Epithelial cell of prostate (primary cell): ENCODE data around the gene CPA5.
"Not testable (repeated sequence)": the region's sequence is repeated elsewhere in the genome, so short reads cannot be mapped to it uniquely, and the experiment has no call there.

Experiments
- DNase-seq: peaks from one replicate; pipeline ENCODE4 v3.0.0-alpha.2; 2011; ENCODE audit warnings: low read depth, low spot score
- H3K27ac ChIP-seq: fragments of 450-650 bp; 2 replicates; pipeline ENCODE4 v1.5.1; 2017; ENCODE audit warnings: mild to moderate bottlenecking

CPA5 gene, protein sequence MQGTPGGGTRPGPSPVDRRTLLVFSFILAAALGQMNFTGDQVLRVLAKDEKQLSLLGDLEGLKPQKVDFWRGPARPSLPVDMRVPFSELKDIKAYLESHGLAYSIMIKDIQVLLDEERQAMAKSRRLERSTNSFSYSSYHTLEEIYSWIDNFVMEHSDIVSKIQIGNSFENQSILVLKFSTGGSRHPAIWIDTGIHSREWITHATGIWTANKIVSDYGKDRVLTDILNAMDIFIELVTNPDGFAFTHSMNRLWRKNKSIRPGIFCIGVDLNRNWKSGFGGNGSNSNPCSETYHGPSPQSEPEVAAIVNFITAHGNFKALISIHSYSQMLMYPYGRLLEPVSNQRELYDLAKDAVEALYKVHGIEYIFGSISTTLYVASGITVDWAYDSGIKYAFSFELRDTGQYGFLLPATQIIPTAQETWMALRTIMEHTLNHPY

DNA sequence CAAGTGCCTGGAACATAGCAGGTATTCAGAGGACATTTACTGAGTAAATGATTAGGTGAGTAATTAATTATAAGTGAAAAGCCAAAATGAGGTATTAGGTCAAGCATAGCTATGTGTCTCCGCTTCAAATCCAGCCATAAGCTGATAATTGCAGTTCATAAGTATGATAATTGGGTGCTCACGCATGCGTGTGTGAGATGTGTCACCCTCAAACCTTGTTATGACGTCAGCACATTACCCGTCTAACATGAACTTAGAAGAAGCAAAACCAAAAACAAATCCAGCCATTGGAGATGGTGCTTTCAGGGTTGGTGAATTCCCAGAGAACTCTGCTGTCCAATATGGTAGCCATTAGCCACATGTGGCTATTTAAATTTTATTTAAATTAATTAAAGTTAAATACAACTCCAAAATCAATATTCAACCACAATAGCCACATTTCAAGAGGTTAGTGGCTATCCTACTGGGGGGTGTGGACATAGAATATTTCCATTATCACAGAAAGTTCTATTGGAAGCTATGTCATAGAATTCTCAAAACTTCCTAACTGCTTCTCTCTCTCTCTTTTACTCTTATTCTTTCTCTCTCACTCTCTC lies at the start of gene CPA5:
TSS of gene CPA5 (plus strand) at position 546 of the 596 bp plus-strand sequence. CDS start 1,670 bp downstream, outside the sequence.
- no peak within 1 kb of the TSS for H3K27ac ChIP-seq

DNA sequence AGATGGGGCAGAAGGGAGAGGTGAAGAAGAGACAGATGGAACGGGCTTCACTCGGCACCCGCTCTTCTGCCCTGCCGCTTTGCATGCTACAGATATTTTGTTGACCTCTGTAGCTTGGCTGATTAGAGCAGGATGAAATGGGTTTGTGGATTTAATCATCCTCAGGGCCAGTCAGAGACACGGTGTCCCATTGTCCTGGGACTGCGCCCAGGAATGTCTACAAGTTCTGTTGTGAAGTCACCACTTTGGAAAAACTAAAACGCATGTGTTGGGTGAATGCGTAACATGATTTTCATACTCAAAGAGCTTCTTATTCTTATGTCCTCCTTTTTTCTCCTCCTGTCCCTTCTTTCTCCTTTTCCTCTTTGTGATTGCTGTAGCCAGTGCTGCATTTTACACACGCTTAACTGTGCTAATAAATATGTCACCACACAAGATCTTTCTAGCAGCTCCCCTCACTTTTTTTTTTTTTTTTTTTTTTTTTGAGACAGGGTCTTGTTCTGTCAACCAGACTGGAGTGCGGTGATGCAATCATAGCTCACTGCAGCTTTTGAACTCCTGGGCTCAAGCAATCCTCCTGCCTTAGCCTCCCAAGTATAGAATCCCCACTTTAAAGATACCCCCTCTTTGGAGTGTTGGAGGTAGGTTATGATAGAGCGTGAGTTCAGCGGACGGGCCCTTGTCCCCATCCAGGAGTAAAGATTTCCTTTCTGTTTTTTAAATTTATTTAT lies 48.2 kb upstream of the CPA5 start:
- no peak overlapping the region for H3K27ac ChIP-seq

More for the DNA sequence above, at the start of gene CPA5:
- no peak for DNase-seq

DNA sequence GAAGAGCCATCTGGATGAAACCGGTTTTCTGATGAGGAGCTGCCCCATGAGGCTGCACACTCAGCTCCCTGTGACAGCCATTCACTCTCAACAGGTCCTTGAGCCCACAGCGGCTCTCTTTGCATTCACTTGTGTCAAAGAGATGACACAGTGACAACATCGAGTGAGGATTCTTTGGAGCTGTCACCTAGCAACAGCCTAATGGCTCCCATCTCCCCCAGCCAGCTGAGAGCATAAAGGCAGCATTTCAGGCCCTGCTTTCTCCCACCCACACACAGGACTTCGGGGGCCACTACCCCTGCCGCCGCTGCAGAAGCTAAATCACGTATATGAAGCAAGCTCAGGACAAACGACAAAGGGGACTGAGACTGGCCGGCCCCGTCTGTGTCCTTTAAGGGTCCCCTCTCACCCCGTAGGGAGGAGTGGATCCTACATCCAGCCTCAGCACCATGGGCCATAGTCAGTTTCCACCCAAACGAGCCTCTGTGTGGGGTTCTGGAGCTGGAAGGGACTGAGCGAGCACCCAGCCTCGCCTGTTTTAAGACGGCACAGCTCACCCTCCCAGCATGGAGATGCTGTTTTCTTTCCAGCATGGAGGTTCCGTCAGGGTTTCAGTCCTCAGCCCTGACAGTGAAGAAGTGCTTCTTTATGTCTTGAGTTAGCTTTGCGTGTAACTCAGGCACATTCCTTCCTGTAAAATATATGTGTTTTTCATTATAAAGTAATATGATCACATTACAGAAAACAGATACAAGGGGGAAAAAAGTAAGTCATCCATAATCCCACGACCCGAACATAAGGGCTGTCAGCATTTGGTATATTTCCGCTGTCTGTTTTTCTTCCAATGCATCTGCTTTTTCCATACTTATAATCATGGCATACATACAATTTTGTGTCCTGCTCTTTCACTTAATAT lies 46.7 kb upstream of the CPA5 start:
- no peak for DNase-seq
- H3K27ac ChIP-seq: no peak overlapping the region

More for the DNA sequence above, 48.2 kb upstream of the CPA5 start:
- DNase-seq: no peak

DNA sequence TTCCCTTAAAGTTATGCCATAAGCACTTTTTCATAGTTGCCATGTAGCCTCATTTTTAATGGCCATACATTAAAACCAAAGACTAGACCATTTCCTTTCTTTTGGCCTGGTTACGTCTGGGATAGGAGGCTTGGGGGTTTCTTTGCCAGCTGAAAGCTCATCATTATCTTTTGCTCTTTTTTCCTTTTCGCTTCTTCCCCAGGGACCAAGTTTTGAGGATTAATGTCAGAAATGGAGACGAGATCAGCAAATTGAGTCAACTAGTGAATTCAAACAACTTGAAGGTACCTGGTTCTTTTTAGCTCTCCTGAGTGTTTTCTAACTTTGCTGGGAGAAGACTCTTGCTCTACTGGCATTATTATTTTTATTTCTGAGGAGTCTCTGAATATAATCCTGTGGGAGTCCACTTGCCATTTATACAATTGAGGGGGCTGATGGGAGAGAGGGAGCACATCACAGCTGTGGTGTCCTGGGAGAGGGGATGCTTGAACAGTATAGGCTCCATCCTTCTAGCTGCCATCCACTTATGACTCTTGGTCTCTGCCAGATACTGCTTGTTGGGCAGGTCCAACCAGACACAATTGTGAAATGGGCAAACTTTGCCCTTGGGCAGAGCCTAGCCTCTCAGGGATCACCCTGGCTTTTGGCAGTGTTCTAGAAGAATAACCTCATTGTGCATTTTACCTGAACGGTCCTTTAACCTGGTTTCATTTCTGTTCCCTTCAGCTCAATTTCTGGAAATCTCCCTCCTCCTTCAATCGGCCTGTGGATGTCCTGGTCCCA lies 45.9 kb upstream of the CPA5 start:
- H3K27ac ChIP-seq: no peak overlapping the region
- DNase-seq: no peak

DNA sequence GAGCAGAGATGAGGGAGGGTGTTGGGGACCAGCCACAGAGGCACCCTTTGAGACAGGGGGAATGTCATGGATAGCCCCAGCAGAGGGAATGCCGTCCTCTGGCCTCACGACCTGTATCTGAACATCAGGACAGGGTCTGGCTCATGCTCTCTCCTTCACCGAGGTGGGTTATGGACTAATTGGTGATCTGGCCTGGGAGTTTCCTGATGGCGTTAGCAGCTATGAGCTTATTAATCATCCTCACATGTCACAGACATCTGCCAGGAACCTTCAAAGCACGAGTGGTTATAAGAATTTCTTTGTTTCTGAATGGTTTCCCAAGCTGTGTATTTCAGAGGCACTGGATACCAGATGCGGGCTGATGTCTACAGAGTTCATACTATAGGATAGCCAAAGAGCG lies 44.8 kb upstream of the CPA5 start:
- DNase-seq: no peak

DNA sequence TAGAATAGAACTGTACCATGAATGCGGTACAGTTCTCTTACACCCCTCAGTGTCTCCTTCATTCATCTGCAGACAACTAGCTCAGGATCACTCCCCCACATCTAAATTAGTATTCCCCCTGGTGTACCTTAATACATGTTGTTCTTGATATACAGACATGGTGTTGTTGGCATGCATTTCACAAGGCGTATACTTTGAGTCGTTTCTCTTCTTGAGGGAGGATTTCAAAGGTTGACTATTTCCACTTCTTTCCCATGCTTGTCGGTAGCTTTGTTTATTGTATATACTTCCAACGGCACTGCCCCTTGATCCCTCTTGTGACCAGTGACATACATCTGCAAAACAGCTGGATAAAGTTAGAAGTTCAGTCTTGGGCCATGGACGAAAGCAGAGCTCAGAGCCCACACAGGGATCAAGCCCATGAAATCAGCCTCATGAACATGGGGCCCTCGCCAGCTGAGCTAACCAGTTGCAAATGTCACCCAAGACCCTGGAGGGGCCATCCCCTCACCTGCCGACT lies 43.1 kb upstream of the CPA5 start:
- no peak for DNase-seq
- H3K27ac ChIP-seq: no peak overlapping the region

More for the DNA sequence above, 44.8 kb upstream of the CPA5 start:
- no peak overlapping the region for H3K27ac ChIP-seq

DNA sequence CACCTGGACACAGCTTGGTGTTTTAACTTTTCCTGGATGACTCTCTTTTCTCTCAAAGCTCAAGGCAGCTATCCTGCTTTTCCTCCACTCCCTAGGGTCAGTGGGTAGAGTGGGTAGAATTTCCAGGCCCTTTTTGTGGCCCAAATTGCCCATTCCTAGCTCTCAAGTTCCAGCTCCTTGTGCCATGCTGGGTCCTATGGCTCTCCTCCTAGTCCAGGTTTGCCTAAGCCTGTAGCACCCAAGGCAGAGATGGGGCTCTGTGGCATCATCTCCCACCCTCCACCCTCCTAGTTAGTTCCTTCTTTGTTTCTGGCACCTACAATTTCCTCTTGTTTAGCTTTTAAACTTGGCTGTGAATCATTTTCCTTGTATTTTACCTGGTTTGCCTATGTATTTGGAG lies 42.0 kb upstream of the CPA5 start:
- H3K27ac ChIP-seq: no peak overlapping the region
- DNase-seq: no peak

DNA sequence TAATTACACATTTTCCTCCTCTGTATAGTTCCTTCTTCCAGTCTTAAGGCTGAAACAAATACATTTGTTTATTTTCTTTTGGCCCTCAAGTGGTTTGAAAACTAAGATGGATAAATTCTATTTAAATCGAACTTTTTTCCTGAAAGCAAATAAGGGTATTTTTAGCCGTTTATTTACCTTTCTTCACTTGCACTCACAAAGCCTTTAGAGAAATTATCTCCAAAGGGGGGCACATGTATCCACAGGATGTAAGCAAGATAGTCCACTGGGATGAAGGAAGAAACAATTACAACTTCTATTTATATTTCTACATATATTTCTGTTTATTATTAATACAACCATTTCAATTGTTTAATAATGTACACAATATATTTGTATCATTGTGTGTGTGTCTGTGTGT lies 41.5 kb upstream of the CPA5 start:
- DNase-seq: no peak
- H3K27ac ChIP-seq: no peak overlapping the region

DNA sequence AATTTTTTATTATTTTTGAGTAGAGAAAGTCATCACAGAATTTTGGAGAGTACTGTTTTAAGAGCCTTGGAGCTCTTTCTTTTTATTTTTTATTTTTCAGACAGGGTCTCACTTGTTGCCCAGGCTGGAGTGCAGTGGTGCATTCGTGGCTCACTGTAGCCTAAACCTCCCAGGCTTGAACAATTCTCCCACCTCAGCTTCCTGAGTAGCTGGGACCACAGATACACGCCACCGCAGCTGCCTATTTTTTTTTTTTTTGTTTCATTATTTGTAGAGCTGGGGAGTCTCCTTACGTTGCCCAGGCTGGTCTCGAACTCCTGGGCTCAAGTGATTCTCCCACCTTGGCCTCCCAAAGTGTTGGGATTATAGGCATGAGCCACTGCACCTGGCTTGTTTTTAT lies 41.1 kb upstream of the CPA5 start:
- no peak overlapping the region for H3K27ac ChIP-seq
- no peak for DNase-seq

DNA sequence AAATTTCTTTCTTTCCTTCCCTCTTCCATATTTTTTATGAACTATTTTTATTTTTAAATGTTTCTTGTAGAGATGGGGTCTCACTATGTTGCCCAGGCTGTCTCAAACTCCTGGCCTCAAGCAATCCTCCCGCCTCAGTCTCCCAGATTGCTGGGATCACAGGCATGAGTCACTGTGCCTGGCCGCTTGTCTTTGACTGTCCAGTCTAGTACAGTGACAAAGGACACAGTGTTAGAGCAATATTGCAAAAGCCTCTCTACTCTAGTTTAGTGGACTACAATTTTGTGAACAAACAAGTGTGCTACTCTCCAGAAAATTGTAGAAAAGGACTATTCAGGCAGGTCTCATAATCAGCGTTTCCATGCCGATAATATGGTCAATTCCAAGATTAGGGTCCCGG lies 40.6 kb upstream of the CPA5 start:
- H3K27ac ChIP-seq: no peak overlapping the region
- no peak for DNase-seq

DNA sequence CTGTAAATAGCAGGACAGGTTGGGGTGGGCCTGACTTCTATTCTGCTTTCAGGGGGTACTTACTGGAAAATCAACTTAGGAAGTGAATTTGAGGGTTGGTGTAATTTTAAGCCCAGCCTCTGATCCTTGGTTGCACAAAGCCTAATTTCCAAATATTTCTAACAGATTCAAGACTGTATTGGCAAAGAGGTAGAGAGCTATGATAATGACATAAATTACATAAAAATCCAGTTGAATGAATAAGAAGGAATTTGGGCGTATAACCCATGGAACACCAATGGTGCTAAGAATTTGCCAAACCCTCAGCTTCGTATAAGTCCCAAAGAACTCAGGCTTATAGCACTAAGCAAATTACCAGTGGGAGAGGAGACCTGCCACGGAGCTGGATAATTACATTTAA lies 39.7 kb upstream of the CPA5 start:
- no peak for DNase-seq
- H3K27ac ChIP-seq: no peak overlapping the region

DNA sequence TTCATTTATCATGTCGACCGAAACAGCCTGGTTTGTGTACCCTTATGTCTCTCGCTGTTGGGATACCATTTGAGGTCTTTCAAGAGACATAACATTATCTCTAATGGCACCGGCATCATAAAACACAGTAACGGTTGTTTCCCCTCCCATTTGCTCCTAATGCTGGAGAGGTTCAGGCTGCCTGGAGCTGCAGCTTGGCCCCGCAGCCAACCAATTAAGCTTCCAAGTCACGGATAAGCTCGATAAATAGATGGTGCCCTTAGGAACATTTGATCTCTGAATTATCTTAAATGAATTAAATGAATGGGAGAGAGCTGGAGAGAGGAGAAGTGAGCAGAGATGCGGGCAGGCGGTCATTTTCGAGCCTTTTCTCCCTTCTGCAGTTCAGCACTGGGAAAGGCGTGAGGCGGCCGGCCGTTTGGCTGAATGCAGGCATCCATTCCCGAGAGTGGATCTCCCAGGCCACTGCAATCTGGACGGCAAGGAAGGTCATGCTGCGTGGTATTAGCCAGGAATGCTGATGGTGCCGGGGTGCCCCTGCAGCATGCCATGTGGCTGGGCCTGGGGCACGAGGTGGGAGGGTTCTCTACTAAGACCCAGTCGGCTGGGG lies 39.1 kb upstream of the CPA5 start:
- DNase-seq: no peak
- H3K27ac ChIP-seq: no peak overlapping the region

DNA sequence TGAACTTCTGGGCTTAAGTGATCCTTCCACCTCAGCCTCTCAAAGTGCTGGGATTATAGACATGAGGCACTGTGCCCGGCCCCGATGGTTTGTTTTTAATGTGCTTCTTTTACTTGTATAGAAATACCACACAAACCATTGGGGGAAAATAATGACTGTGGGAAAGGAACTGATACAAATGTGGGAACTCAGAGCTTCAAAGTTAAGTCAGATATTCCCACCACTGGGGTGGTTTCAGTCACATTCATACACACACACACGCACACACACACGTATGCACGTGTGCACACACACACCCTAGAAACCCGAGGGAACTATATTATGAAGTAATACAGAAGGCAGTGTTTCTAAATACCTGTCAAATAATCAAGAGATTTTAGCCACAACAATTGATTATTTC lies 34.6 kb upstream of the CPA5 start:
- DNase-seq: no peak
- H3K27ac ChIP-seq: no peak overlapping the region

DNA sequence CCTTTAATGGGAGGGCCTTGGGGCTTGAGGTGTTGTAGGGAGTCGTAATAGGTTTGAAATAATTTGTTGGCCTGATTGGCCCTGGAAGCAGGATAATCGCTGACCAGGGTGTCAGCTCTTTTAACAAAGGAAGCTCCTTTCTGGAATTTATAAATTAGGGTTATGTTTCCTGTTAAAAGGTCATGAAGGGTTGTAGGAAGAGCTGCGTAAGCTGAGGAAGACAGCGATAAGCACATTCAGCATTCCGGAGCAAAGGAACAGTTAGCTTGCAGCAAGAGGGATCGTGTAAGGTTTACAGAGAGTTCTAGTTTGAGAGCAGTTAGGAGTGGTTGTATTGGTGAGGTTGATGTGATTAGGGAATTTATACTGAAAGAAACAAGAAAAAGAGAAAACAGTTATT lies 30.3 kb upstream of the CPA5 start:
- no peak overlapping the region for H3K27ac ChIP-seq
- no peak for DNase-seq

DNA sequence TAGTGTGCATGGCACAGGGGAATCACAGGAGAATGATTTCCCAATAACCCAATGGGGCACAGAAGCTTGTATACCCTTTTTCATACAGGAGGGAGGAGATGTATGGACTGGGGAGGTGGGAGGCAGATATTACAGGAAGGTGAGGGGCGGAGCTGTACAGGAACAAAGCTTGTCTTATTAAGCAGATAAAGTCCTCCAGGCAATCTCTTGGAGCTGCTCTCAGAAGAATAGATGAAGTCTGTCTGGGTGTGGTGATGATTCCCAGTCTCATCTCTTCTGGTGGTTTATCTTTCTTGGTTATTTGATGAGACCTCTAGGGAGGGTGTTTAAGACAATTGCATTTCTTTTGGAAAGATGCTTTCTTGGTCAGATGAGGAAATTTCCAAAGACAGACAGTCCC lies 25.1 kb upstream of the CPA5 start:
- H3K27ac ChIP-seq: no peak overlapping the region
- DNase-seq: no peak

DNA sequence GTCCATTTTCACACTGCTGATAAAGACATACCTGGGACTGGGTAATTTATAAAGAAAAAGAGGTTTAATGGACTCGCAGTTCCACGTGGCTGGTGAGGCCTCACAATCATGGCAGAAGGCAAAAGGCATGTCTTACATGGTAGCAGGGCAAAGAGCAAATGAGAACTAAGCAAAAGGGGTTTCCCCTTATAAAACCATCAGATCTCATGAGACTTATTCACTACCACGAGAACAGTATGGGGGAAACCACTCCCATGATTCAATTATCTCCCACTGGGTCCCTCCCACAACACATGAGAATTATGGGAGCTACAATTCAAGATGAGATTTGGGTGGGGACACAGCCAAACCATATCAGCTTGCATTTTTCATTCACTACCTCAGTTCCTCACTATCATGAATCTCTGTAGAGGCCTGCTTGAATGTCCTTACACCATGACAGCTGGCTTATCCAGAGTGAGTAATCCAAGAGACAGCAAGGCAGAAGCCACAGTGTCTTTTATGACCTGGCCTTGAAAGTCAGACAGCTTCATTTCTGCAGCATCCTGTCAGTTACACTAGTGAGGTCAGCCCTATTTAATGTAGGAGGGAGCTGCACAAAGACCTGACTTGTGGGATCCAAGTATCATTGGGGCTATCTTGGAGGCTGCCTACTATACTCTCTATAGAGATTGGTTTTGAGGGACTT lies 22.9 kb upstream of the CPA5 start:
- H3K27ac ChIP-seq, DNase-seq: not testable (repeated sequence)

DNA sequence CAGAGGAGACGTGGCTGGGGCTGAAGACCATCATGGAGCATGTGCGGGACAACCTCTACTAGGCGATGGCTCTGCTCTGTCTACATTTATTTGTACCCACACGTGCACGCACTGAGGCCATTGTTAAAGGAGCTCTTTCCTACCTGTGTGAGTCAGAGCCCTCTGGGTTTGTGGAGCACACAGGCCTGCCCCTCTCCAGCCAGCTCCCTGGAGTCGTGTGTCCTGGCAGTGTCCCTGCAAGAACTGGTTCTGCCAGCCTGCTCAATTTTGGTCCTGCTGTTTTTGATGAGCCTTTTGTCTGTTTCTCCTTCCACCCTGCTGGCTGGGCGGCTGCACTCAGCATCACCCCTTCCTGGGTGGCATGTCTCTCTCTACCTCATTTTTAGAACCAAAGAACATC lies 22.0 kb upstream of the CPA5 start:
- H3K27ac ChIP-seq: no peak overlapping the region
- peak; percentile 5 for DNase-seq

DNA sequence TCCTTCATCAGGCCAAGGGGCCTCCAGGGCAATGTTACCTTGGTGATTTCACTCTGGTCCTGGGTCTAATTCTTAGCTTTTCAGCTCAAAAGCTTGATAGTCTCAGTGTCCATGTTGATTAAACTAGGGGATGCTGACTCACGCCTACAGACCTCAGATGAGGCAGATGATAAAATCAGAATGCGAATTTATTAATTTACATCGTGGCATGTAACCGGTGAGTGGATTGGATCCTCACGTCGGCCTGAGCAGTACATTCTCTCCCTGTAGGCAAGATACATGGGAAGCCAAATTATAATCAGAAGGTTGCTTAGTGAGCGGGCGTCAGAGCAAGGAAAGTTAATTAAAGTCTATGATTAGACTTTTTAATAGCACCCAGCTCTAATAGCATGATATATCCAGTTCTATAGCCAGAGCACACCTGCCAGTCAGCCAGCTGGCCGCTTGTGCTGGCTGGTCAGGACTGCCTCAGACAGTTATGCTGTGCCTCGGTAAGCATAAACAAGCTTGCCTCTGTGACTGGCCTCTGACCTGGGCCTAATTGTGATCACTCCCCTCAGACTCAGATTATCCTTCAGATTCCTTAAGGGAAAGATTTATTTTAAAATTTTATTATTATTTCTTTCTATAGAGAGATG lies 20.2 kb upstream of the CPA5 start:
- DNase-seq: no peak
- no peak overlapping the region for H3K27ac ChIP-seq
